Eye (tissue), 1 donor: ENCODE data around the gene TMEM175.

ENCODE experiments used
- DNase-seq: peaks from one replicate; pipeline ENCODE4 v3.0.0-alpha.2; 2015

TMEM175 gene

GRCh38 chr4:961351-962230, 29.3 kb downstream of the TMEM175 start:
- DNase-seq, result no peak

- no peak for DNase-seq
Measured at GRCh38 chr4:962231-963208, 30.3 kb downstream of the TMEM175 start.

GRCh38 chr4:963276-964225, 31.3 kb downstream of the TMEM175 start:
- DNase-seq, result no peak

GRCh38 chr4:964346-965025, 32.2 kb downstream of the TMEM175 start:
- no peak for DNase-seq

- no peak for DNase-seq
Measured at GRCh38 chr4:965048-965765, 32.9 kb downstream of the TMEM175 start.

- DNase-seq, result no peak
Measured at GRCh38 chr4:965766-966134, 33.5 kb downstream of the TMEM175 start.

GRCh38 chr4:966266-967112, 34.2 kb downstream of the TMEM175 start:
- no peak for DNase-seq

- peak; percentile 56 for DNase-seq
Measured at GRCh38 chr4:967113-968104, 35.1 kb downstream of the TMEM175 start.

GRCh38 chr4:968221-968620, 36.0 kb downstream of the TMEM175 start:
- no peak for DNase-seq

- DNase-seq, result no peak
Measured at GRCh38 chr4:968621-969394, 36.5 kb downstream of the TMEM175 start.

- no peak for DNase-seq
Measured at GRCh38 chr4:970046-970745, 37.9 kb downstream of the TMEM175 start.

GRCh38 chr4:970854-971520, 38.7 kb downstream of the TMEM175 start:
- no peak for DNase-seq

- DNase-seq, result no peak
Measured at GRCh38 chr4:971666-972500, 39.6 kb downstream of the TMEM175 start.

GRCh38 chr4:972651-973424, 40.6 kb downstream of the TMEM175 start:
- DNase-seq, result peak; percentile 53
